GM10248 (cell line): ENCODE data around the gene NEFH.
"Not testable (repeated sequence)": the region's sequence is repeated elsewhere in the genome, so short reads cannot be mapped to it uniquely, and the experiment has no call there.

Experiments
- CTCF ChIA-PET: fragments of 300-600 bp; sonication (Branson Sonifier 250); formaldehyde crosslinking; extraction: SDS; loops from one replicate; lab custom pipeline; 2021; ENCODE audit warnings: antibody characterized with exemption; lab: Yijun Ruan, JAX
- POLR2A ChIA-PET: fragments of 350-650 bp; sonication (Branson Sonifier 250); formaldehyde crosslinking; extraction: SDS; loops from one replicate; lab custom pipeline; 2020; ENCODE audit warnings: antibody characterized with exemption; lab: Yijun Ruan, JAX
- DNase-seq: peaks from one replicate; pipeline ENCODE4 v3.0.0; 2012; ENCODE audit errors: extremely low spot score
- CTCF ChIP-seq: IDR thresholded peaks from 2 replicates; pipeline ENCODE4 v1.5.1; 2012; ENCODE audit warnings: mild to moderate bottlenecking, low read depth; ENCODE audit errors: extremely low read depth, missing control alignments, control extremely low read depth

The NEFH gene, protein sequence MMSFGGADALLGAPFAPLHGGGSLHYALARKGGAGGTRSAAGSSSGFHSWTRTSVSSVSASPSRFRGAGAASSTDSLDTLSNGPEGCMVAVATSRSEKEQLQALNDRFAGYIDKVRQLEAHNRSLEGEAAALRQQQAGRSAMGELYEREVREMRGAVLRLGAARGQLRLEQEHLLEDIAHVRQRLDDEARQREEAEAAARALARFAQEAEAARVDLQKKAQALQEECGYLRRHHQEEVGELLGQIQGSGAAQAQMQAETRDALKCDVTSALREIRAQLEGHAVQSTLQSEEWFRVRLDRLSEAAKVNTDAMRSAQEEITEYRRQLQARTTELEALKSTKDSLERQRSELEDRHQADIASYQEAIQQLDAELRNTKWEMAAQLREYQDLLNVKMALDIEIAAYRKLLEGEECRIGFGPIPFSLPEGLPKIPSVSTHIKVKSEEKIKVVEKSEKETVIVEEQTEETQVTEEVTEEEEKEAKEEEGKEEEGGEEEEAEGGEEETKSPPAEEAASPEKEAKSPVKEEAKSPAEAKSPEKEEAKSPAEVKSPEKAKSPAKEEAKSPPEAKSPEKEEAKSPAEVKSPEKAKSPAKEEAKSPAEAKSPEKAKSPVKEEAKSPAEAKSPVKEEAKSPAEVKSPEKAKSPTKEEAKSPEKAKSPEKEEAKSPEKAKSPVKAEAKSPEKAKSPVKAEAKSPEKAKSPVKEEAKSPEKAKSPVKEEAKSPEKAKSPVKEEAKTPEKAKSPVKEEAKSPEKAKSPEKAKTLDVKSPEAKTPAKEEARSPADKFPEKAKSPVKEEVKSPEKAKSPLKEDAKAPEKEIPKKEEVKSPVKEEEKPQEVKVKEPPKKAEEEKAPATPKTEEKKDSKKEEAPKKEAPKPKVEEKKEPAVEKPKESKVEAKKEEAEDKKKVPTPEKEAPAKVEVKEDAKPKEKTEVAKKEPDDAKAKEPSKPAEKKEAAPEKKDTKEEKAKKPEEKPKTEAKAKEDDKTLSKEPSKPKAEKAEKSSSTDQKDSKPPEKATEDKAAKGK

DNA sequence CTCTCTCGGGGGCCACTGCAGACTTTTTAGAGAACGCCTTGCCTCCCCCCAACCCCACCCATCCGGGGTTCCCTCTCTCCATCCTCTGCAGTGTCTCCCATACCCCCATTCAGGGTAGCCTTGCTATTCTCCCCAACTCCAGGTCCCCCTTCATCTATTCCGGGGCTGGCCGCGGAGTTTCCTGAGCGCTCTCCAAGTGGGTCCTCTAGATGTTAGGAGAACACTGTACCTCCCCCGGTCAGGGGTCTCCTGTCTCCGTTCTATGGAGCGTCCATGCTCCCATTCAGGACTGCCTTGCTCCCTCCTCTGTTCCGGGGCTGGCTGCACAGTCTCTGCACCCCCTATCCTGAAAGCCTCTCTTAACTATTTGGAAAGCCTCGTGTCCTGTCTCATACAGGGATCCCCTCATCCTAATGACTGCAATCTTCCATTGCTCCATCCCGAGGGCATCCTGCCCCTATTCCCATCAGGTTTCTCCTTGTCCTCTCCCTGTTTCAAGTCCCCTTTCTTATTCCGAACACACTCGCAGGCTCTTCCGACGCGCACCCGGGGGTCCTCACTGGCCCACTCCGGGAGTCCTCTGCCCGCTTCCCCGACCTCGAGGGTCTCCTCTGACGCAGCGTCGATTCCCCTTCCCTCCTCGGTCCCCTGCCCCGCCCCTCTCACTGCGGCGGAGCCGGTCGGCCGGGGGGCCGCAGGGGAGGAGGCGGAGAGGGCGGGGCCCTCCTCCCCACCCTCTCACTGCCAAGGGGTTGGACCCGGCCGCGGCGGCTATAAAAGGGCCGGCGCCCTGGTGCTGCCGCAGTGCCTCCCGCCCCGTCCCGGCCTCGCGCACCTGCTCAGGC, at the start of gene NEFH:
NEFH (plus strand) TSS at position 802 of the 845 bp plus-strand sequence. CDS start 45 bp downstream, outside the sequence.
- no peak for DNase-seq
- POLR2A ChIA-PET, result no interaction called here
- TF ChIP-seq CTCF, result no peak
- CTCF ChIA-PET, result no interaction called here

- POLR2A ChIA-PET, result no interaction called here
- TF ChIP-seq CTCF, result no peak
- CTCF ChIA-PET, result interaction anchor here (1.2 kb wide), 1 partner anchor 21 kb away, joined by 3 read pairs; no protein-coding TSS in a partner anchor
- DNase-seq, result no peak
Measured at GRCh38 chr22:29431986-29432385, 48.0 kb upstream of the NEFH start.

DNA sequence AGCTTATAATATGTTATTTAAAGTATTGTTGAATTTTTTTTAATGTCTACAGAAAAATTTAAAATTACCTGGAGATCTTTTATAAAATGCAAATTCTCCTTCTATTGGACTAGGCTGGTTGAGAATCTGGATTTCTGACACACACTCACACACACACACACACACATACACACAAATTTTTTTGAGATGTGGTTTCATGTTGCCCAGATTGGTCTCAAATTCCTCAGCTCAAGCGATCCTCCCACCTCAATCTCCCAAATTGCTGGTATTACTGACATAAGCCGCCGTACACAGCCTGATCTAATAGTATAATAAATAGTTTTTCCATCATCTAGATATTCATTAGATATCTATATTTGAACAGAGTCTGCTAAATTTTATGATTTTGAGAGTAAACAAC, 46.2 kb upstream of the NEFH start:
- no peak for DNase-seq
- no peak for TF ChIP-seq CTCF
- ChIA-PET CTCF (interaction anchor here (1.5 kb wide), 1 partner anchor 10 kb away, joined by 3 read pairs; no protein-coding TSS in a partner anchor), POLR2A (no interaction called here)

- TF ChIP-seq CTCF, result no peak
- CTCF ChIA-PET, result interaction anchor here (1.5 kb wide), 1 partner anchor 11 kb away, joined by 3 read pairs; no protein-coding TSS in a partner anchor
- POLR2A ChIA-PET, result no interaction called here
- no peak for DNase-seq
Measured at GRCh38 chr22:29434288-29434687, 45.7 kb upstream of the NEFH start.

GRCh38 chr22:29435236-29436136, 44.5 kb upstream of the NEFH start:
- ChIA-PET POLR2A (no interaction called here), CTCF (no interaction called here)
- DNase-seq, result no peak
- TF ChIP-seq CTCF, result no peak

DNA sequence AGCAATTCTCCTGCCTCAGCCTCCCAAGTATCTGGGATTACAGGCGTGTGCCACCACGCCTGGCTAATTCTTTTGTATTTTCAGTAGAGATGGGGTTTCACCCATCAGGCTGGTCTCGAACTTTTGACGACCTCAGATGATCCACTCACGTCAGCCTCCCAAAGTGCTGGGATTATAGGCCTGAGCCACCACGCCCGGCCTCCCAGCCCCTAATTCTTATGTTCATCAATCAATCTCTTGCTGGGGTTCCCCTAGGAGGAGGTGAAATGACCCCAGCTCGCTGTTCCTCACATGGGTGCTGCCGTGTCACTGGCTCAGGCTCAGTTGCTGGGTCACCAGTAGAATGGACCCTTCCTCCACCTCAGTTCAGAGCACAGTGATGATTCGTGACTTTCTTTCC, 41.7 kb upstream of the NEFH start, which contains the start of gene RFPL1:
RFPL1 (plus strand) TSS at position 301 of the 400 bp plus-strand sequence.
- CTCF ChIA-PET, POLR2A ChIA-PET, DNase-seq: not testable (repeated sequence)
